GM10266 (cell line): ENCODE measurements around the gene PTGES2.
"Not testable (repeated sequence)": the region's sequence is repeated elsewhere in the genome, so short reads cannot be mapped to it uniquely, and the experiment has no call there.

Experiments
- DNase-seq: peaks from one replicate; pipeline ENCODE4 v3.0.0; 2012; ENCODE audit errors: extremely low spot score
- CTCF ChIP-seq: IDR thresholded peaks from 2 replicates; pipeline ENCODE4 v1.5.1; 2012; ENCODE audit warnings: mild to moderate bottlenecking, low read depth; ENCODE audit not compliant: control insufficient read depth, insufficient read depth; ENCODE audit errors: missing control alignments

The PTGES2 gene

GRCh38 chr9:128073253-128073886 lies 54.2 kb downstream of the PTGES2 start:
- DNase-seq: no peak
- no peak for TF ChIP-seq CTCF

DNA sequence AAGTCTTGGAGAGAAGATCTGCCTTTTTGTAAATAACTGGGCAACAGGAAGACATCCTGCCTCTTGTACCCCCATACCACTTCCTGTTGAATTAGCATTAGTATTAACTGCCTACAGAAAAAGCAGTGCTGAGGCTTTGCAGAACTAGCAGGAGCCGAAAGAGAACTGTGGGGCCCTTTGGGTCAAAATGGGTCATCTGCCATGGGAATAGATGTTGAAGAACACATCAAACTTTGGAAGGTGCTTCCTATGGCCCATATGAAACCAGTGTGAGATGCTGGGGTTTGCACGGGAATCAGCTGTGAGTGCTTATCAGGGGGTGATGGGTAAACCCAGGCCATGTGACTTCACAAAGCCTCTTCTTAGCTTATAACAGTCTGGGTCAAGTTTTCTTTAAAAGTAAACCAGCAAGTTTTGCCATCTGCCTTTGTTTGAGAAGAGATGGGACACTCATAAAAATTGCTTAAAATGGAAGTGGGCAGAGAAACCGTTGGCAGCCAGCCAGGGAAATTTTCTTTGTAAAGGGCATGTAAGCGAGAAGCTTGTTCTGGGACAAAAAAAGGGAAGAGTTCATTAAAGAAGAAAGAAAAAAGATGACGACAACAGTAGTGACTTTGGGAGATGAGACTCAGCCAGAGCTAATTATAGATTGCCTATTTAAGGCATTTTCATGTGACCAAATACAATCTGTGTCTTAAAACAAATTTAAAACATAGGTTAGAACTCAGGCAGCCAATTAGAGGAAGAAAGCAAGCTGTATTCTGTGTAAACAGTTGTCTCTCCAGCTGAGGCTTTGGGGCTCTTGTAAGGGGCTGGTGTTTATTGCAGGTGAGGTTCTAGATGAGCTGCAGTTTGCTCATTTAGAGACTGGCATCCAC lies 55.1 kb downstream of the PTGES2 start:
- peak; percentile 67 for DNase-seq
- TF ChIP-seq CTCF: no peak

- DNase-seq: not testable (repeated sequence)
These were observed 56.1 kb downstream of the PTGES2 start for GRCh38 chr9:128071475-128071874.

DNA sequence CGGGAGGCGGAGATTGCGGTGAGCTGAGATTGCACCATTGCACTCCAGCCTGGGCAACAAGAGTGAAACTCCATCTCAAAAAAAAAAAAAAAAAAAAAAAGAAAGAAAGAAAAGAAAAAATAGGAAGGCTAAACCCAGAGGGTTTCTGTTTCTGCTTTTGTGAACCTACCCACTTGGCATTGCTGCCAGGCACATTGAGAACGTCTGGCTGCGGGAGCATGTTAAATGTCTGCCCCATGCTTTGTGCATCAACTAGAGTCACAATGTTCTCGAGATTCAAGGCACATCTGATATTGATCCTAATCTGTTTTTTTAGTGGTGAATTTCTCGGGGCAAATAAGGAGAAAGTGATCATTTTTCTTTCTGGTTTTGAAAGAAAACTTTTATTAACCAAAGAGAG lies 56.7 kb downstream of the PTGES2 start:
- DNase-seq: no peak
- TF ChIP-seq CTCF: no peak
